22Rv1 (cell line): Measurements from ENCODE around the gene OR5C1.

ENCODE experiments used
- CTCF ChIP-seq: fragments of 450-650 bp; IDR thresholded peaks from 2 replicates; pipeline ENCODE4 v1.5.1; 2017; ENCODE audit warnings: mild to moderate bottlenecking
- ZFX ChIP-seq: fragments of 450-650 bp; IDR thresholded peaks from 2 replicates; pipeline ENCODE4 v1.6.1; 2017; ENCODE audit warnings: antibody characterized with exemption, borderline replicate concordance

- TF ChIP-seq CTCF (no peak), ZFX (no peak)
These were observed 31.7 kb downstream of the OR5C1 start for GRCh38 chr9:122820490-122820845.
